GM06990 (cell line): Measurements from ENCODE around the gene DPCD.

Experiments used
- DNase-seq: peaks from one replicate; pipeline ENCODE4 v3.0.0-alpha.2; 2011; ENCODE audit not compliant: insufficient read length; ENCODE audit errors: extremely low read depth
- H3K27me3 ChIP-seq: replicated peaks from 2 replicates; pipeline ENCODE4 v1.6.0; 2011; ENCODE audit warnings: low read length; ENCODE audit not compliant: control insufficient read depth, insufficient read depth
- H3K36me3 ChIP-seq: 2 replicates; pipeline ENCODE4 v1.5.1; 2011; ENCODE audit warnings: low read length; ENCODE audit not compliant: control insufficient read depth, insufficient read depth
- H3K4me3 ChIP-seq: replicated peaks from 2 replicates; pipeline ENCODE4 v1.5.1; 2011; ENCODE audit warnings: low read depth, mild to moderate bottlenecking, control low read depth, low read length
- TF ChIP-seq, protein P1 (sequence below): IDR thresholded peaks from 2 replicates; pipeline ENCODE4 v1.5.1; 2011; ENCODE audit warnings: low read length, control low read depth, mild to moderate bottlenecking, inconsistent platforms; ENCODE audit not compliant: insufficient read depth, poor library complexity, severe bottlenecking

Gene DPCD

DNA sequence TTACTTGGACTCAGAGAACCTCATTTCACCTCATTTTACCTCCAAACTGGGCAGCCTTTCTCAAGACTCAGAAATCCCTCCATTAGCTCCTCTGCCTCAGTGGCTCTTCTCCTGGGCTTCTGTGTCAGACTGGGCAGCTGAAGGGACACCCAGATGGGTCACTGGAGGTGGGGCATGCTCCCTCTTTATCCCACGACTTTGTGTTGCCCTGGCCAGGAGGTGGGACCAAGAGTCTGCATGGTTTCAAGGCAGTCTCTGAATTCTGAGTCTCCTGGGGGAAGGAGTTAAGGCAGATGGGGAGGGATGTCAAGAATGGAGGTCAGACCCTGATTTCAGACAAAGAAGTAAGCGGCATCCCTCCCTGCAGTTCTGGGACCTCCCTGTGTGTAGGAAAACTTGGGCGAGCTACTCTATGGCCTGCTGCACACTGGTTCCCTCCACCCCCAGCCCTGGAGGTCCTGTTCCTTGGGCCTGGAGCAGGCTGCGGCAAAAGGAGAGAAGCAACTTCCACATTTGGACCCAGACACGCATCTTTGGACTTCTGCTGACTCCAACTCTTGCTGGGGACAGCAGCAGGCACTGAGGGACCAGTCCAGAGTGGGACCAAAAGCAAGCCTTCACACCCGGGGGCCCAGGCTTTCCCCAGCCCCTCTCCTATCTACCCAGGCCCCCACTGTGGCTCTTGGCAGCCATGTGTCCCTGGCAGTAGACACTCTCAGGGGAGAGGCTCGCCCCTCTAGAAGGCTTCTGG is 10.8 kb upstream of the DPCD start:
- Histone ChIP-seq H3K4me3 (no peak overlapping the region), H3K27me3 (no peaks in the 10 kb centered on the region), H3K36me3 (peaks cover 19% of the 10 kb centered on the region)
- DNase-seq = no peak
- TF ChIP-seq, protein P1, sequence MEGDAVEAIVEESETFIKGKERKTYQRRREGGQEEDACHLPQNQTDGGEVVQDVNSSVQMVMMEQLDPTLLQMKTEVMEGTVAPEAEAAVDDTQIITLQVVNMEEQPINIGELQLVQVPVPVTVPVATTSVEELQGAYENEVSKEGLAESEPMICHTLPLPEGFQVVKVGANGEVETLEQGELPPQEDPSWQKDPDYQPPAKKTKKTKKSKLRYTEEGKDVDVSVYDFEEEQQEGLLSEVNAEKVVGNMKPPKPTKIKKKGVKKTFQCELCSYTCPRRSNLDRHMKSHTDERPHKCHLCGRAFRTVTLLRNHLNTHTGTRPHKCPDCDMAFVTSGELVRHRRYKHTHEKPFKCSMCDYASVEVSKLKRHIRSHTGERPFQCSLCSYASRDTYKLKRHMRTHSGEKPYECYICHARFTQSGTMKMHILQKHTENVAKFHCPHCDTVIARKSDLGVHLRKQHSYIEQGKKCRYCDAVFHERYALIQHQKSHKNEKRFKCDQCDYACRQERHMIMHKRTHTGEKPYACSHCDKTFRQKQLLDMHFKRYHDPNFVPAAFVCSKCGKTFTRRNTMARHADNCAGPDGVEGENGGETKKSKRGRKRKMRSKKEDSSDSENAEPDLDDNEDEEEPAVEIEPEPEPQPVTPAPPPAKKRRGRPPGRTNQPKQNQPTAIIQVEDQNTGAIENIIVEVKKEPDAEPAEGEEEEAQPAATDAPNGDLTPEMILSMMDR = no peak

DNA sequence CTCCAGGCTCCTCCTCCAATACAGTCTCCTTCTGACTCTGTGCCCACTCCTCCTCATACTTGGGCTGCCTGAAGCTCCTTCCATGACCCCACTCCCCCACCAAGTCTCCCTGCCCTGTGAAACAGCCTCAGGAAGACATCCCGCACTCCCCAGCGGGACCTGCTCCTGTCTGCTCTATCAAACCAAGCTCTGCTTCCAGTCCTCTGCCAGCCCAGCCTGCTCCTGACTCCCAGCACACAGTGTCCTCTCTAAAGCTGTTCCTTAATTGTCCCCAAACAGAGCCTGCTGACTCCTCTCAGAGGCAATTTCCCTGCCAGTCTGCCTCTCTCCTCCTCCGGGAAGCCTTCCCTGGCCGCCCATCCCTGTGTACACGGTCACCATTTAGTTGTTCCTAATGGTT is 9.9 kb upstream of the DPCD start:
- Histone ChIP-seq H3K4me3 (no peak overlapping the region), H3K36me3 (peaks cover 20% of the 10 kb centered on the region), H3K27me3 (no peaks in the 10 kb centered on the region)
- DNase-seq = no peak
- TF ChIP-seq, protein P1 = no peak

DNA sequence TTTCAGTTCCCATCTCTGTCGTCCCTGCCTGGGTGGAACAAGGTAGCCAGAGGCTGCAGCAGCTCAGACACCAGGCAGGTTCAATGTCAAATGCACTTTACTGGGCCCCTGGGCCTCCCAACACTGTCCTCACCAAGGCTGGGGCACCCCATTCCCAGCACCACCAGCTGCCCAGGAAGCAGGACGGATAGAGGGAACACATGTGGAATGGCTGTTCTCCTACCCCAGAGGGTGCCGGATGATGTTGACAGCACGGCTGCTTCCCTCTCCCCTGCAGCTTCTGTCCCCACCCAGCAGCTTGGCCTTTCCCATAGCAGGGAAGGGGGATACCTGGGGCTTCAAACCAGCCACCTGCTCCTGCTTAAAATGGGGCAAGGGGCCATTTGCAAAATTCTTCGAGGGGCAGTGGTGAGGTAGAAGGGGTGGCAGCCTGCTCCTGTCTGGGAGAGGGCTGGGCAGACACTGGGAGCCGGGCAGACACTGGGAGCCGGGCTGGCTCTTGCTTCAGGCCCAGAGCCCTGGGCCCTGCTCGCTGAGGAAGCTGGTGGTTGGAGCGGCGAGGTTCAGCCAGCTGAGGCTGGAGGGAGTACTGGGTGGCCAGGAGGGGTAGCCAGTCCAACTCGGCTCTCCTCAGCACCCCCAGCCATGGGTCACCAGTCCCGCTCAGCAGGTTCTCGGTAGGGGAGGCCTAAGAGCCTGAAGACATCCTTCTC is 9.2 kb upstream of the DPCD start:
- peaks cover 24% of the 10 kb centered on the region for H3K36me3 ChIP-seq
- no peaks in the 10 kb centered on the region for H3K27me3 ChIP-seq
- no peak overlapping the region for H3K4me3 ChIP-seq
- TF ChIP-seq, protein P1 = no peak
- DNase-seq = no peak

DNA sequence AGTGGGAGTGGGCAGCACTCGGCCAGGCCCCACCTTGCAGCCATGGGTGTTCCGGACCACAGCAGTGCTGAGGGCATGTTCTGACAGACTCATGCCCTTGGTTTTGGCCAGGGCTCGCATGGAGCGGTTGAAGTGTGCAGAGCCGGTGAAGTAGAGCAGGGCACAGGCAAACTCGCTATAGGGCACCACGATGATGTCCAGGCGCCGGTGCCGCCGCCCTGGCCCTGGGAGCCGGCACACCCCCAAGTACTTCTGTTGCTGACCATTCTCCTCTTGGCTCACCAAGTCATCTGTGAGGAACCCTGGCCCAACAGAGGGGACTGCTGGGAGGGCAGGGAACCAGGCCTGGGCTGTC is 8.6 kb upstream of the DPCD start:
- TF ChIP-seq, protein P1 = no peak
- Histone ChIP-seq H3K27me3 (no peaks in the 10 kb centered on the region), H3K4me3 (no peak overlapping the region), H3K36me3 (peaks cover 26% of the 10 kb centered on the region)
- DNase-seq = no peak

DNA sequence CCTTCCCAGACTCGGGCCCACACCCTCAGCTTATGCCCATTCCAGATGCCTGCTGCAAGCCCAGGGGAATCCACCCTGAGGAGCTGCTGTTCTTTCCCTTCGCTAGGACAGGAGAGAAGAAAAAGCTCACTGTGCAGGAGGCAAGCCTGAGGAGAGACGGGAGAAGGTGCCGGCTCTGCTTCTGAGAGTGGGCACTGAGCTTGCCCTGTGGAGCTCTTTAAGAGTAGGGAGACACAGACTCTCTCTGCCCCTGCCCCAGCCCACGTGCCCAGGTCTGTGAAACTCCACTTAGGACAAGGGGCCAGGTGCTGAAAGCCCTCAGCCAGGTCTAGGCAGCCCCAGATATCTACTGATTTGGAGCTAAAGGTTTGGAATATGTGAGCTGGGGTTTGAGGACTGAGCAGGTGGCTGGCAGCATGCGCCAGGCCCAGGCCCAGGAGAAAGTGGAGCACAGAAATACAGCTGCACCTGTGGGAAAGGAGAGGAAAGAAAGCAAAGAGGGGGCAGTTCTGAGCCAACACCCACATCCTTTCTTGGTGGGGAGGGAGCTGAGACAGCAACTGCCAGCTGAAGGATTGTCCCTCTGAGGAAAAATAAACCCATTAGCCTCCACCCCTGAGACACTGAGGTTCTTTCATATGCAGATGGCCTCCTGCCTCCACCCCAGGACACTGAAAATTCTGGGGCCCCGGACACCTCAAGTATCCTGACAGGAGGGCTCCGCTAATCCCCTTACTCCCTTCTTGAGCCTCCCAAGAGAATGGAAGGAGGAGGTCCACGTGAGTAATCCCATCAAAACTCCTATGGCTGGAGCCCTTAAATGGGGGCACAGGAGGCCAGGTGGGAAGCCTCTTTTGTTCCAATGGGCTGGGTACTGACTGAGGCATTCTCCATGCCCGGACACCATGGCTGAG is 7.4 kb upstream of the DPCD start:
- peaks cover 26% of the 10 kb centered on the region for H3K36me3 ChIP-seq
- no peaks in the 10 kb centered on the region for H3K27me3 ChIP-seq
- TF ChIP-seq, protein P1 = no peak
- no peak for DNase-seq
- no peak overlapping the region for H3K4me3 ChIP-seq
